ENCODE measurements around the gene MORC2. TPM values are rescaled to one million over a fixed set of nuclear protein-coding genes. Genes with fewer than 3 reads are reported as not detected.

MORC2 gene
- total RNA-seq, 1 donor from 2014 or later = 18.0 TPM

- Histone ChIP-seq H3K27ac (replicated peaks) (no peak overlapping the region), H3K36me3 (peaks cover 77% of the 10 kb centered on the region), H3K4me1 (peaks cover 10% of the 10 kb centered on the region), H3K27me3 (ENCODE audit: low read depth) (no peaks in the 10 kb centered on the region), H3K9me3 (replicated peaks) (no peaks in the 10 kb centered on the region), H3K4me3 (no peak overlapping the region)
- no peak for DNase-seq
- intact Hi-C loops (cut with micrococcal nuclease) = no loop called here
- no peak for TF ChIP-seq CTCF (IDR thresholded peaks at IDR 0.05; ENCODE audit: borderline replicate concordance)
These were observed 40.2 kb downstream of the MORC2 start for GRCh38 chr22:30928401-30928800.

- TF ChIP-seq CTCF (IDR thresholded peaks at IDR 0.05; ENCODE audit: borderline replicate concordance) = no peak
- no peak overlapping the region for H3K27ac ChIP-seq (replicated peaks)
- H3K4me1 ChIP-seq = peaks cover 10% of the 10 kb centered on the region
- intact Hi-C loops (cut with micrococcal nuclease) = no loop called here
- DNase-seq = no peak
- H3K27me3 ChIP-seq (ENCODE audit: low read depth) = no peaks in the 10 kb centered on the region
- no peaks in the 10 kb centered on the region for H3K9me3 ChIP-seq (replicated peaks)
- H3K36me3 ChIP-seq = peaks cover 71% of the 10 kb centered on the region
- H3K4me3 ChIP-seq = no peak overlapping the region
These were observed 40.8 kb downstream of the MORC2 start for GRCh38 chr22:30927806-30928205.

- no peak for DNase-seq
- H3K4me3 ChIP-seq = no peak overlapping the region
- TF ChIP-seq CTCF (IDR thresholded peaks at IDR 0.05; ENCODE audit: borderline replicate concordance) = no peak
- H3K27me3 ChIP-seq (ENCODE audit: low read depth) = no peaks in the 10 kb centered on the region
- H3K9me3 ChIP-seq (replicated peaks) = no peaks in the 10 kb centered on the region
- H3K4me1 ChIP-seq = peaks cover 16% of the 10 kb centered on the region
- peaks cover 60% of the 10 kb centered on the region for H3K36me3 ChIP-seq
- no peak overlapping the region for H3K27ac ChIP-seq (replicated peaks)
- intact Hi-C loops (cut with micrococcal nuclease) = no loop called here
These were observed 41.9 kb downstream of the MORC2 start for GRCh38 chr22:30926706-30927105.

- intact Hi-C loops (cut with micrococcal nuclease) = no loop called here
- H3K36me3 ChIP-seq = peaks cover 50% of the 10 kb centered on the region
- H3K27me3 ChIP-seq (ENCODE audit: low read depth) = no peaks in the 10 kb centered on the region
- TF ChIP-seq CTCF (IDR thresholded peaks at IDR 0.05; ENCODE audit: borderline replicate concordance) = no peak
- no peaks in the 10 kb centered on the region for H3K9me3 ChIP-seq (replicated peaks)
- H3K4me1 ChIP-seq = peaks cover 23% of the 10 kb centered on the region
- no peak for DNase-seq
- H3K4me3 ChIP-seq = no peak overlapping the region
- H3K27ac ChIP-seq (replicated peaks) = no peak overlapping the region
These were observed 42.9 kb downstream of the MORC2 start for GRCh38 chr22:30925667-30926066.

- intact Hi-C loops (cut with micrococcal nuclease) = no loop called here
- no peak for TF ChIP-seq CTCF (IDR thresholded peaks at IDR 0.05; ENCODE audit: borderline replicate concordance)
- Histone ChIP-seq H3K9me3 (replicated peaks) (no peaks in the 10 kb centered on the region), H3K27ac (replicated peaks) (no peak overlapping the region), H3K27me3 (ENCODE audit: low read depth) (no peaks in the 10 kb centered on the region), H3K4me1 (peaks cover 12% of the 10 kb centered on the region), H3K4me3 (no peak overlapping the region), H3K36me3 (peaks cover 29% of the 10 kb centered on the region)
- DNase-seq = no peak
These were observed 45.2 kb downstream of the MORC2 start for GRCh38 chr22:30923168-30923900.

Measured in left ventricle myocardium inferior (tissue), 1 donor.